SK-N-SH (cell line): Measurements from ENCODE around the gene CIP2A. TPM values are rescaled to one million over a fixed set of nuclear protein-coding genes. Genes with fewer than 3 reads are reported as not detected.

ENCODE experiments used
- CTCF ChIA-PET: fragments of 300-600, 350-600 bp; formaldehyde crosslinking; extraction: SDS; loops from one replicate; lab custom pipeline; 2021; lab: Yijun Ruan, JAX
- POLR2A ChIA-PET: fragments of 350-600 bp; sonication (Branson Sonifier 250); formaldehyde crosslinking; extraction: SDS; loops from one replicate; lab custom pipeline; 2020; ENCODE audit warnings: antibody characterized with exemption, inconsistent platforms; lab: Yijun Ruan, JAX
- DNase-seq: peaks from one replicate; pipeline ENCODE4 v3.0.0; 2012
- H2AFZ ChIP-seq: fragments of 200-600 bp; sonication (generic); 2 replicates; pipeline ENCODE4 v1.8.1; 2016; ENCODE audit warnings: antibody characterized with exemption, mild to moderate bottlenecking, low read depth
- H3F3A ChIP-seq: fragments of 200-600 bp; sonication (generic); replicated peaks from 2 replicates; pipeline ENCODE3; 2016; ENCODE audit warnings: antibody characterized with exemption, mild to moderate bottlenecking; ENCODE audit not compliant: insufficient read depth
- H3K27ac ChIP-seq, 2 experiments: fragments of 200-500 bp in 1 of 2; fragments of 200-600 bp in 1 of 2; sonication (Bioruptor generic) in 1 of 2; sonication (generic), shearing (Covaris generic) in 1 of 2; 2 replicates each; pipeline versions ENCODE4 v1.5.1 to v1.6.1; 2014 to 2016; ENCODE audit warnings: low read depth in 2 of 2, inconsistent platforms in 1 of 2, low read length in 1 of 2, mild to moderate bottlenecking in 1 of 2, mixed read lengths in 1 of 2
- H3K27me3 ChIP-seq: fragments of 200-600 bp; sonication (generic), shearing (Covaris generic); 2 replicates; pipeline ENCODE4 v1.6.1; 2016; ENCODE audit warnings: mixed run types; ENCODE audit not compliant: insufficient read depth
- H3K36me3 ChIP-seq, 2 experiments: fragments of 200-500 bp in 1 of 2; fragments of 200-600 bp in 1 of 2; sonication (Bioruptor generic) in 1 of 2; sonication (generic) in 1 of 2; replicated peaks in 1 of 2; 2 replicates each; pipeline versions ENCODE3 to v1.5.1; 2014 to 2016; ENCODE audit warnings: low read length in 1 of 2, mild to moderate bottlenecking in 1 of 2; ENCODE audit not compliant: insufficient read depth in 2 of 2, control insufficient read depth in 1 of 2
- H3K4me1 ChIP-seq, 2 experiments: fragments of 200-500 bp in 1 of 2; fragments of 200-600 bp in 1 of 2; sonication (Bioruptor generic) in 1 of 2; sonication (generic), shearing (Covaris generic) in 1 of 2; 2 replicates each; pipeline versions ENCODE4 v1.5.1 to v1.6.1; 2014 to 2016; ENCODE audit warnings: low read depth in 1 of 2, low read length in 1 of 2, mixed run types in 1 of 2; ENCODE audit not compliant: insufficient read depth in 2 of 2, control insufficient read depth in 1 of 2
- H3K4me2 ChIP-seq: fragments of 200-600 bp; sonication (generic), shearing (Covaris generic); 2 replicates; pipeline ENCODE4 v1.6.1; 2017; ENCODE audit warnings: mixed run types
- H3K4me3 ChIP-seq, 2 experiments: fragments of 200-500 bp in 1 of 2; fragments of 200-600 bp in 1 of 2; sonication (Bioruptor generic) in 1 of 2; sonication (generic), shearing (Covaris generic) in 1 of 2; 2 replicates each; pipeline versions ENCODE4 v1.5.1 to v1.8.1; 2014 to 2016; ENCODE audit warnings: low read depth in 2 of 2, inconsistent platforms in 1 of 2, low read length in 1 of 2, mild to moderate bottlenecking in 1 of 2, mixed read lengths in 1 of 2, moderate library complexity in 1 of 2
- H3K79me2 ChIP-seq: fragments of 200-600 bp; sonication (generic); 2 replicates; pipeline ENCODE4 v1.8.1; 2017; ENCODE audit warnings: mild to moderate bottlenecking; ENCODE audit not compliant: insufficient read depth
- H3K9ac ChIP-seq: fragments of 200-600 bp; sonication (generic); 2 replicates; pipeline ENCODE4 v1.6.1; 2017; ENCODE audit warnings: mixed run types
- H3K9me2 ChIP-seq: fragments of 200-600 bp; sonication (generic); 2 replicates; pipeline ENCODE4 v1.6.1; 2017; ENCODE audit warnings: mixed run types
- H3K9me3 ChIP-seq: fragments of 200-600 bp; sonication (generic); 2 replicates; pipeline ENCODE4 v1.6.1; 2017; ENCODE audit warnings: mixed run types, mild to moderate bottlenecking, moderate library complexity
- H4K20me1 ChIP-seq: fragments of 200-600 bp; sonication (generic); 2 replicates; pipeline ENCODE4 v1.6.1; 2017; ENCODE audit warnings: mild to moderate bottlenecking, mixed run types; ENCODE audit not compliant: insufficient read depth
- CHD2 ChIP-seq: fragments of 150-350 bp; IDR thresholded peaks from 2 replicates; pipeline ENCODE4 v1.6.1; 2018; ENCODE audit warnings: low read length; ENCODE audit not compliant: partially characterized antibody
- EZH2phosphoT487 ChIP-seq: fragments of 200-600 bp; sonication (generic); IDR thresholded peaks from 2 replicates; pipeline ENCODE4 v1.6.1; 2017; ENCODE audit warnings: low read depth, mixed run types, mild to moderate bottlenecking, antibody characterized with exemption, moderate library complexity, borderline replicate concordance
- FOSL2 ChIP-seq: IDR thresholded peaks from 2 replicates; pipeline ENCODE4 v1.4.0; 2012; ENCODE audit warnings: low read depth, mild to moderate bottlenecking, moderate library complexity, borderline replicate concordance
- FOXJ3 ChIP-seq: sonication (generic); formaldehyde crosslinking; IDR thresholded peaks from 2 replicates; pipeline ENCODE4 v1.5.1; 2020; ENCODE audit warnings: mild to moderate bottlenecking, missing genetic modification reagents
- GABPA ChIP-seq: IDR thresholded peaks from 2 replicates; pipeline ENCODE4 v1.4.0; 2012; ENCODE audit warnings: low read depth, mild to moderate bottlenecking
- JUND ChIP-seq: IDR thresholded peaks from 2 replicates; pipeline ENCODE4 v1.4.0; 2012
- NFIC ChIP-seq: IDR thresholded peaks from 2 replicates; pipeline ENCODE4 v1.4.0; 2012; ENCODE audit warnings: borderline replicate concordance
- RXRA ChIP-seq: IDR thresholded peaks from 2 replicates; pipeline ENCODE4 v1.4.0; 2012; ENCODE audit warnings: low read depth, mild to moderate bottlenecking, borderline replicate concordance
- SMC3 ChIP-seq: IDR thresholded peaks from 2 replicates; pipeline ENCODE4 v1.6.1; 2012; ENCODE audit warnings: low read depth, low read length, improper control_type of control experiment
- YY1 ChIP-seq: IDR thresholded peaks from 2 replicates; pipeline ENCODE4 v1.4.0; 2012; ENCODE audit warnings: low read depth, mild to moderate bottlenecking
- WGBS: methylation state at CpG from one replicate; pipeline ENCODE4 v1.1.6; 2017; ENCODE audit warnings: low lambda C conversion rate; 5-methylcytosine and 5-hydroxymethylcytosine counted together
- polyA plus RNA-seq, 3 experiments: library from polyadenylated mRNA; depleted of rRNA; stranded (reverse); fragments of >200 nt; gene quantifications; 2 replicates each; pipeline ENCODE4 v1.2.3, GENCODE V29; 2012
- TF ChIP-seq, protein P1 (sequence below): IDR thresholded peaks from 2 replicates; pipeline ENCODE4 v1.4.0; 2012; ENCODE audit warnings: low read depth
- TF ChIP-seq, protein P2 (sequence below): IDR thresholded peaks from 2 replicates; pipeline ENCODE4 v1.4.0; 2012; ENCODE audit warnings: low read depth, borderline replicate concordance
- TF ChIP-seq, protein P3 (sequence below): IDR thresholded peaks from 2 replicates; pipeline ENCODE4 v1.6.1; 2012; ENCODE audit warnings: mild to moderate bottlenecking, low read depth, low read length, moderate library complexity
- TF ChIP-seq, protein P4 (sequence below): IDR thresholded peaks from 2 replicates; pipeline ENCODE4; 2012

CIP2A gene
- polyA plus RNA-seq, 1 of the 3 experiments (the other 2 are of a cell fraction) = 7.1 TPM

DNA sequence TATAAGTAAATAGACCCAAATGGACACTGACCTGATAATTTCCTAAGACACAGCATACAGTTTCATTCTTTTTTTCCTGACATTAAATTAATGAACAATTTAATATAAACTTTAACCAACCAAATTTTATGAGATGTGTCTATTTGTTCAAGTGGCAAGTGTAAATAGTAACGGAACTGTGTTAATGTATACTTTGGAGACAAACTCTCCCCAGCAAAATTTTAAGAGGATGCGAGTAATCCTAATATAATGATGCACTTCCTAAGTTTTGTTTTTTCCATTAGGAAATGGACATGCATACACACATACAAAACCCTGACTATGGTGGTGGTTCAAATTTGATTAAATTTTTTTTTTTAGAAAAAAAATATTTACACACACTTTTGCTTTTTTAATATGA lies 40.4 kb downstream of the CIP2A start:
- H3K9me3 ChIP-seq = no peaks in the 10 kb centered on the region
- H3K4me2 ChIP-seq = no peak overlapping the region
- no peak for DNase-seq
- H3K9ac ChIP-seq = no peak overlapping the region
- CTCF ChIA-PET = no interaction called here
- POLR2A ChIA-PET = no interaction called here
- H3K4me3 ChIP-seq = no peak overlapping the region
- TF ChIP-seq, protein P1, sequence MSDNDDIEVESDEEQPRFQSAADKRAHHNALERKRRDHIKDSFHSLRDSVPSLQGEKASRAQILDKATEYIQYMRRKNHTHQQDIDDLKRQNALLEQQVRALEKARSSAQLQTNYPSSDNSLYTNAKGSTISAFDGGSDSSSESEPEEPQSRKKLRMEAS = no peak
- TF ChIP-seq, protein P2, sequence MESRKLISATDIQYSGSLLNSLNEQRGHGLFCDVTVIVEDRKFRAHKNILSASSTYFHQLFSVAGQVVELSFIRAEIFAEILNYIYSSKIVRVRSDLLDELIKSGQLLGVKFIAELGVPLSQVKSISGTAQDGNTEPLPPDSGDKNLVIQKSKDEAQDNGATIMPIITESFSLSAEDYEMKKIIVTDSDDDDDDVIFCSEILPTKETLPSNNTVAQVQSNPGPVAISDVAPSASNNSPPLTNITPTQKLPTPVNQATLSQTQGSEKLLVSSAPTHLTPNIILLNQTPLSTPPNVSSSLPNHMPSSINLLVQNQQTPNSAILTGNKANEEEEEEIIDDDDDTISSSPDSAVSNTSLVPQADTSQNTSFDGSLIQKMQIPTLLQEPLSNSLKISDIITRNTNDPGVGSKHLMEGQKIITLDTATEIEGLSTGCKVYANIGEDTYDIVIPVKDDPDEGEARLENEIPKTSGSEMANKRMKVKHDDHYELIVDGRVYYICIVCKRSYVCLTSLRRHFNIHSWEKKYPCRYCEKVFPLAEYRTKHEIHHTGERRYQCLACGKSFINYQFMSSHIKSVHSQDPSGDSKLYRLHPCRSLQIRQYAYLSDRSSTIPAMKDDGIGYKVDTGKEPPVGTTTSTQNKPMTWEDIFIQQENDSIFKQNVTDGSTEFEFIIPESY = no peak
- TF ChIP-seq, protein P3, sequence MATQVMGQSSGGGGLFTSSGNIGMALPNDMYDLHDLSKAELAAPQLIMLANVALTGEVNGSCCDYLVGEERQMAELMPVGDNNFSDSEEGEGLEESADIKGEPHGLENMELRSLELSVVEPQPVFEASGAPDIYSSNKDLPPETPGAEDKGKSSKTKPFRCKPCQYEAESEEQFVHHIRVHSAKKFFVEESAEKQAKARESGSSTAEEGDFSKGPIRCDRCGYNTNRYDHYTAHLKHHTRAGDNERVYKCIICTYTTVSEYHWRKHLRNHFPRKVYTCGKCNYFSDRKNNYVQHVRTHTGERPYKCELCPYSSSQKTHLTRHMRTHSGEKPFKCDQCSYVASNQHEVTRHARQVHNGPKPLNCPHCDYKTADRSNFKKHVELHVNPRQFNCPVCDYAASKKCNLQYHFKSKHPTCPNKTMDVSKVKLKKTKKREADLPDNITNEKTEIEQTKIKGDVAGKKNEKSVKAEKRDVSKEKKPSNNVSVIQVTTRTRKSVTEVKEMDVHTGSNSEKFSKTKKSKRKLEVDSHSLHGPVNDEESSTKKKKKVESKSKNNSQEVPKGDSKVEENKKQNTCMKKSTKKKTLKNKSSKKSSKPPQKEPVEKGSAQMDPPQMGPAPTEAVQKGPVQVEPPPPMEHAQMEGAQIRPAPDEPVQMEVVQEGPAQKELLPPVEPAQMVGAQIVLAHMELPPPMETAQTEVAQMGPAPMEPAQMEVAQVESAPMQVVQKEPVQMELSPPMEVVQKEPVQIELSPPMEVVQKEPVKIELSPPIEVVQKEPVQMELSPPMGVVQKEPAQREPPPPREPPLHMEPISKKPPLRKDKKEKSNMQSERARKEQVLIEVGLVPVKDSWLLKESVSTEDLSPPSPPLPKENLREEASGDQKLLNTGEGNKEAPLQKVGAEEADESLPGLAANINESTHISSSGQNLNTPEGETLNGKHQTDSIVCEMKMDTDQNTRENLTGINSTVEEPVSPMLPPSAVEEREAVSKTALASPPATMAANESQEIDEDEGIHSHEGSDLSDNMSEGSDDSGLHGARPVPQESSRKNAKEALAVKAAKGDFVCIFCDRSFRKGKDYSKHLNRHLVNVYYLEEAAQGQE = no peak
- TF ChIP-seq, all 33 proteins: peak for 0
- Histone ChIP-seq H3F3A (peaks cover 11% of the 10 kb centered on the region), H3K79me2 (no peaks in the 10 kb centered on the region), H3K27ac (no peak overlapping the region), H3K36me3 (peaks cover 28 to 39% of the 10 kb centered on the region in 2 experiments), H3K27me3 (no peaks in the 10 kb centered on the region), H2AFZ (no peak overlapping the region), H4K20me1 (no peaks in the 10 kb centered on the region), H3K9me2 (no peaks in the 10 kb centered on the region), H3K4me1 (peaks cover 0 to 2% of the 10 kb centered on the region in 2 experiments; a peak in 2 of 4 replicates)
- 92% methylated on average over 2 of the region's 2 CpGs for WGBS

DNA sequence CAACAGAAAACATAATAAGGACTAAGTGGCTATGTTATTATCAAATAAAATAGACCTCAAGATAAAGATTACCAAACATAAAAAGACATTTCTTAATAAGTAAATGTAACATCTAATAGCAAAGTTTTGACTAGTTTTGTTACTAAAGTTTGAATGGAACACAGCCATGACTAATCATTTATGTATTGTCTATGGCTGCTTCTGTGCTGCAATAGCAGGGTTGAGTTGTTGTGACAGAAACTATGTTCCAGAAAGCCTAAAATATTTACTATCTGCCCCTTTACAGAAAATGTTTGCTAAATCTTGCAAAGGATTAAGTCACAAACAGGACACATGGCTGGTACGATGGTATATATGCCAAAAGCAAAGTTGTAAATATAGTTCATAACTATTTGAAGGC lies 40.9 kb downstream of the CIP2A start:
- ChIA-PET POLR2A (no interaction called here), CTCF (interaction anchor here (1.0 kb wide), 1 partner anchor 58 kb away, joined by 3 read pairs; no protein-coding TSS in a partner anchor)
- H4K20me1 ChIP-seq = no peaks in the 10 kb centered on the region
- H2AFZ ChIP-seq = no peak overlapping the region
- no peaks in the 10 kb centered on the region for H3K9me2 ChIP-seq
- peaks cover 31 to 45% of the 10 kb centered on the region in 2 experiments for H3K36me3 ChIP-seq
- no peak for DNase-seq
- H3K27ac ChIP-seq = no peak overlapping the region; a peak in 1 of 4 replicates
- no peak overlapping the region for H3K4me2 ChIP-seq
- H3K27me3 ChIP-seq = no peaks in the 10 kb centered on the region
- H3K4me1 ChIP-seq = peaks cover 0 to 2% of the 10 kb centered on the region in 2 experiments; a peak in 2 of 4 replicates
- H3K4me3 ChIP-seq = no peak overlapping the region
- H3K79me2 ChIP-seq = no peaks in the 10 kb centered on the region
- TF ChIP-seq FOXJ3 (CRISPR knock-in tag) (no peak), RXRA (no peak), CHD2 (no peak), FOSL2 (no peak), GABPA (no peak), NFIC (no peak), JUND (no peak), YY1 (no peak), SMC3 (no peak), EZH2phosphoT487 (no peak)
- TF ChIP-seq, protein P4, sequence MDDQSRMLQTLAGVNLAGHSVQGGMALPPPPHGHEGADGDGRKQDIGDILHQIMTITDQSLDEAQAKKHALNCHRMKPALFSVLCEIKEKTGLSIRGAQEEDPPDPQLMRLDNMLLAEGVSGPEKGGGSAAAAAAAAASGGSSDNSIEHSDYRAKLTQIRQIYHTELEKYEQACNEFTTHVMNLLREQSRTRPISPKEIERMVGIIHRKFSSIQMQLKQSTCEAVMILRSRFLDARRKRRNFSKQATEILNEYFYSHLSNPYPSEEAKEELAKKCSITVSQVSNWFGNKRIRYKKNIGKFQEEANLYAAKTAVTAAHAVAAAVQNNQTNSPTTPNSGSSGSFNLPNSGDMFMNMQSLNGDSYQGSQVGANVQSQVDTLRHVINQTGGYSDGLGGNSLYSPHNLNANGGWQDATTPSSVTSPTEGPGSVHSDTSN = no peak
- TF ChIP-seq, protein P2 = no peak
- H3K9ac ChIP-seq = no peak overlapping the region
- peaks cover 8% of the 10 kb centered on the region for H3F3A ChIP-seq
- 61% methylated on average over 1 of the region's 1 CpG for WGBS
- no peaks in the 10 kb centered on the region for H3K9me3 ChIP-seq
